Common myeloid progenitor, CD34-positive (primary cell): Measurements from ENCODE around the gene WFDC5.

Source experiments
- CTCF ChIA-PET: fragments of 350-600 bp; sonication (Branson Sonifier 250); formaldehyde crosslinking; loops from one replicate; lab custom pipeline; 2021; ENCODE audit warnings: antibody characterized with exemption; lab: Charles Lee
- POLR2A ChIA-PET: fragments of 350-600 bp; sonication (Branson Sonifier 250); formaldehyde crosslinking; loops from one replicate; lab custom pipeline; 2021; ENCODE audit warnings: antibody characterized with exemption; lab: Charles Lee
- DNase-seq, 3 donors: peaks; one replicate each; pipeline versions ENCODE4 v3.0.0 to v3.0.0-alpha.2; 2013
- H3K27ac ChIP-seq, 2 experiments: 1 replicate in 1 of 2; 2 replicates in 1 of 2; pipeline ENCODE4 v1.7.0; 2013; ENCODE audit warnings: inconsistent platforms in 2 of 2, low read length in 2 of 2, mild to moderate bottlenecking in 2 of 2, low read depth in 1 of 2, moderate library complexity in 1 of 2; ENCODE audit not compliant: severe bottlenecking in 2 of 2, insufficient read depth in 1 of 2, poor library complexity in 1 of 2
- H3K27me3 ChIP-seq, 5 experiments: replicated peaks in 2 of 5; 1 replicate in 3 of 5; 2 replicates in 2 of 5; pipeline versions ENCODE4 v1.6.1 to v1.7.0; 2013; ENCODE audit warnings: low read length in 4 of 5, mild to moderate bottlenecking in 2 of 5, moderate library complexity in 2 of 5, inconsistent platforms in 1 of 5; ENCODE audit not compliant: insufficient read depth in 5 of 5, control insufficient read depth in 4 of 5
- H3K36me3 ChIP-seq, 4 experiments: 1 replicate in 2 of 4; 2 replicates in 2 of 4; pipeline versions ENCODE4 v1.6.1 to v1.7.0; 2013; ENCODE audit warnings: low read length in 3 of 4, control low read depth in 1 of 4, mild to moderate bottlenecking in 1 of 4; ENCODE audit not compliant: control insufficient read depth in 4 of 4, insufficient read depth in 4 of 4
- H3K4me1 ChIP-seq, 4 experiments: 1 replicate in 3 of 4; 2 replicates in 1 of 4; pipeline versions ENCODE4 v1.6.1 to v1.7.1; 2013; ENCODE audit warnings: low read length in 3 of 4, mild to moderate bottlenecking in 3 of 4, control low read depth in 1 of 4, inconsistent platforms in 1 of 4, moderate library complexity in 1 of 4; ENCODE audit not compliant: control insufficient read depth in 4 of 4, insufficient read depth in 4 of 4; ENCODE audit errors: control extremely low read depth in 1 of 4
- H3K4me3 ChIP-seq, 7 experiments: 1 replicate in 4 of 7; 2 replicates in 3 of 7; pipeline versions ENCODE4 v1.5.1 to v1.7.0; 2013; ENCODE audit warnings: mild to moderate bottlenecking in 7 of 7, low read length in 6 of 7, moderate library complexity in 6 of 7, inconsistent platforms in 2 of 7, low read depth in 2 of 7, control low read depth in 1 of 7; ENCODE audit not compliant: insufficient read depth in 4 of 7, control insufficient read depth in 1 of 7; ENCODE audit errors: extremely low read depth in 1 of 7
- H3K9me3 ChIP-seq, 5 experiments: 1 replicate in 4 of 5; 2 replicates in 1 of 5; pipeline versions ENCODE4 v1.6.1 to v1.7.1; 2013; ENCODE audit warnings: low read length in 4 of 5, mild to moderate bottlenecking in 2 of 5, inconsistent platforms in 1 of 5, low read depth in 1 of 5, moderate library complexity in 1 of 5; ENCODE audit not compliant: control insufficient read depth in 4 of 5, insufficient read depth in 2 of 5; ENCODE audit errors: control extremely low read depth in 1 of 5
- WGBS: methylation state at CpG from one replicate; pipeline ENCODE4 v1.1.5; 2013; ENCODE audit not compliant: insufficient coverage; 5-methylcytosine and 5-hydroxymethylcytosine counted together

Gene WFDC5

DNA sequence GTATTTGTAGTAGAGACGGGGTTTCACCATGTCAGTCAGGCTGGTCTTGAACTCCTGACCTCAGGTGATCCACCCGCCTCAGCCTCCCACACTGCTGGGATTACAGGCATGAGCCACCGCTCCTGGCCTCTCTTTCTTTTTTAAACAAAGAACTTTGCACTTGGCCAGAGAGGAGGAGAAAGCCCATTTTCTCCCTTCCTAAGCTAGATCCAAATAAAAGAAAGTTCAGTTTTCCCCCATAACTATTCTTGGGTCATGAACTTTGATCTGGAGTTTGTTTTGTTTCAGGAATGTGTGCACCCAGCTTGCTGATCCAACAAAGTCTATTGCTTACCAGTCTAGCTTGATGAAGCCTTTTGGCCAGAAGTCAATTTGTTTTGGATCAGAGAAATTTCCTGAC, 37.4 kb downstream of the WFDC5 start:
- no peaks in the 10 kb centered on the region for H3K4me1 ChIP-seq
- H3K36me3 ChIP-seq, result peaks cover 18 to 90% (median 49%) of the 10 kb centered on the region in 4 experiments
- POLR2A ChIA-PET, result no interaction called here
- H3K27me3 ChIP-seq, result no peaks in the 10 kb centered on the region
- CTCF ChIA-PET, result interaction anchor here (1.2 to 4.5 kb wide), 4 partner anchors 17 to 217 kb away, joined by 3 to 32 read pairs (median 4); no protein-coding TSS in a partner anchor
- H3K27ac ChIP-seq, result no peak overlapping the region
- H3K4me3 ChIP-seq, result no peak overlapping the region
- 100% methylated on average over 3 of the region's 3 CpGs for WGBS
- no peak for DNase-seq
- peaks cover 0 to 11% (median 0%) of the 10 kb centered on the region in 5 experiments for H3K9me3 ChIP-seq

GRCh38 chr20:45073221-45073620, 41.8 kb downstream of the WFDC5 start:
- Histone ChIP-seq H3K27me3 (no peaks in the 10 kb centered on the region), H3K4me1 (no peaks in the 10 kb centered on the region), H3K4me3 (no peak overlapping the region), H3K9me3 (no peaks in the 10 kb centered on the region), H3K36me3 (peaks cover 9 to 64% (median 38%) of the 10 kb centered on the region in 4 experiments), H3K27ac (no peak overlapping the region)
- no peak for DNase-seq
- ChIA-PET CTCF (interaction anchor here (1.0 to 1.7 kb wide), 6 partner anchors 19 to 40 kb away, joined by 3 to 7 read pairs (median 4); no protein-coding TSS in a partner anchor), POLR2A (no interaction called here)
- WGBS, result 100% methylated on average over 2 of the region's 3 CpGs

DNA sequence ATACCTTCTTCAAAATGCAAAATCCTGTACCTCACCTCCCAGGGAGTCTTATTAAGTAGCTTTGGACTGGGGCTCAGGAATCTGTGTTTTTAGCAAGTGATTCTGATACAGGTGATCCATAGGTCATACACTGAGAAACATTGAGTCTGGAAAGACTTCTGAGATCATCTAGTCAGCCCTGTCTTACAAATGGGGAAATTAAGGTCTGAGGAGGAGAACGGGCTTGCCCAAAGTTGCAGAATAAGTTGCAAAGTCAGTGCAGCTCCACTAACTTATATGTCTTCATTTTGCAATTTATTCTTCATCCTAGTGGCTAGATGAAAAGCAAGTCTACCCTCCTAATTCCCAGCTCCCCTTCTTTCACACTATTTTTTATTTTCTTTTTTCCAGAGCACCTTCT, 42.9 kb downstream of the WFDC5 start:
- no peak for DNase-seq
- no peak overlapping the region for H3K4me3 ChIP-seq
- ChIA-PET POLR2A (no interaction called here), CTCF (interaction anchor here (0.9 to 1.9 kb wide), 10 partner anchors 9 to 30 kb away, joined by 3 to 9 read pairs (median 4); no protein-coding TSS in a partner anchor)
- no peaks in the 10 kb centered on the region for H3K27me3 ChIP-seq
- H3K4me1 ChIP-seq, result no peaks in the 10 kb centered on the region
- no peaks in the 10 kb centered on the region for H3K9me3 ChIP-seq
- no peak overlapping the region for H3K27ac ChIP-seq
- no CpG with 5 or more reads among the region's 1 CpG for WGBS
- H3K36me3 ChIP-seq, result peaks cover 9 to 68% (median 44%) of the 10 kb centered on the region in 4 experiments

- Histone ChIP-seq H3K9me3 (no peaks in the 10 kb centered on the region), H3K4me1 (no peaks in the 10 kb centered on the region), H3K36me3 (peaks cover 14 to 61% (median 40%) of the 10 kb centered on the region in 4 experiments), H3K27ac (no peak overlapping the region), H3K4me3 (no peak overlapping the region), H3K27me3 (no peaks in the 10 kb centered on the region)
- no peak for DNase-seq
- 100% methylated on average over 6 of the region's 6 CpGs for WGBS
- POLR2A ChIA-PET, result no interaction called here
- CTCF ChIA-PET, result interaction anchor here (1.1 to 1.9 kb wide), 8 partner anchors 10 to 35 kb away, joined by 3 to 9 read pairs (median 6); no protein-coding TSS in a partner anchor
Observed at GRCh38 chr20:45070932-45071632, 43.9 kb downstream of the WFDC5 start.

DNA sequence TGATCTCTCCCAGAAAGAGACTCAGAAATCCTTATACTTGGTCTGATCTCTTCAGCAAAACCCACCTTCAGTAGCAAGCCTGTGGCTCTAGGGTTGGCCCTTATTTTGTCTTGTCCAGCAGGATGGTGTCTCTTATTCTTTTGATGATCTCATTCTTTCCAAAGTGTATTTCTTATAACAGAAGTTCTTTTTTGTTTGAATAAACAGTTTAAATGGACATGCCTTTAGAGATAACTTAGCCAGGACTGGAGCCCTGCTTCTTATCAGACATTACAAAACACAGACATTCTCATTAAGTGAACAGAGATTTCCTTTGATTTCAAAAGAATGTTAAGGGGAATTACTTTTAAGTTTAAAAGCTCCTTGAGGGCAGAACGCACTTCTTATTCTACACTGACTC, 45.7 kb downstream of the WFDC5 start:
- no CpG with 5 or more reads among the region's 1 CpG for WGBS
- CTCF ChIA-PET, result no interaction called here
- peaks cover 9 to 44% (median 27%) of the 10 kb centered on the region in 4 experiments for H3K36me3 ChIP-seq
- POLR2A ChIA-PET, result no interaction called here
- H3K27me3 ChIP-seq, result no peaks in the 10 kb centered on the region
- no peaks in the 10 kb centered on the region for H3K4me1 ChIP-seq
- H3K4me3 ChIP-seq, result no peak overlapping the region
- H3K9me3 ChIP-seq, result no peaks in the 10 kb centered on the region
- no peak overlapping the region for H3K27ac ChIP-seq
- DNase-seq, result no peak

- no peaks in the 10 kb centered on the region for H3K4me1 ChIP-seq
- H3K4me3 ChIP-seq, result no peak overlapping the region
- H3K27ac ChIP-seq, result no peak overlapping the region
- ChIA-PET CTCF (interaction anchor here (1.2 to 2.1 kb wide), 3 partner anchors 9 to 28 kb away, joined by 3 to 15 read pairs (median 5); no protein-coding TSS in a partner anchor), POLR2A (no interaction called here)
- H3K27me3 ChIP-seq, result no peaks in the 10 kb centered on the region
- peaks cover 5 to 33% (median 19%) of the 10 kb centered on the region in 4 experiments for H3K36me3 ChIP-seq
- no CpG with 5 or more reads among the region's 2 CpGs for WGBS
- DNase-seq, result no peak
- H3K9me3 ChIP-seq, result no peaks in the 10 kb centered on the region
Observed at GRCh38 chr20:45067558-45067957, 47.4 kb downstream of the WFDC5 start.

GRCh38 chr20:45067087-45067486, 47.9 kb downstream of the WFDC5 start:
- WGBS, result no CpG with 5 or more reads among the region's 4 CpGs
- H3K27me3 ChIP-seq, result no peaks in the 10 kb centered on the region
- no peaks in the 10 kb centered on the region for H3K4me1 ChIP-seq
- DNase-seq, result no peak
- H3K9me3 ChIP-seq, result no peaks in the 10 kb centered on the region
- ChIA-PET POLR2A (no interaction called here), CTCF (interaction anchor here (1.2 to 2.1 kb wide), 3 partner anchors 10 to 29 kb away, joined by 3 to 15 read pairs (median 5); no protein-coding TSS in a partner anchor)
- H3K36me3 ChIP-seq, result peaks cover 5 to 35% (median 19%) of the 10 kb centered on the region in 4 experiments
- H3K4me3 ChIP-seq, result no peak overlapping the region
- no peak overlapping the region for H3K27ac ChIP-seq
